Muscle layer of duodenum (tissue), 2 donors: Measurements from ENCODE around the gene COL1A2.

Experiments used
- H3K27ac ChIP-seq: one replicate; pipeline ENCODE4 v1.7.0; 2013; ENCODE audit warnings: mild to moderate bottlenecking, low read length
- H3K27me3 ChIP-seq: one replicate; pipeline ENCODE4 v1.7.0; 2013; ENCODE audit warnings: low read depth, mild to moderate bottlenecking, control low read depth, low read length
- H3K36me3 ChIP-seq, 2 donors: one replicate each; pipeline ENCODE4 v1.7.0; 2013; ENCODE audit warnings: low read length in 2 of 2, control low read depth in 1 of 2, mild to moderate bottlenecking in 1 of 2; ENCODE audit not compliant: insufficient read depth in 2 of 2, control insufficient read depth in 1 of 2
- H3K4me1 ChIP-seq, 2 donors: one replicate each; pipeline ENCODE4 v1.7.0; 2013; ENCODE audit warnings: low read length in 2 of 2, mild to moderate bottlenecking in 2 of 2, control low read depth in 1 of 2, moderate library complexity in 1 of 2; ENCODE audit not compliant: insufficient read depth in 2 of 2, control insufficient read depth in 1 of 2
- H3K4me3 ChIP-seq, 2 donors: one replicate each; pipeline ENCODE4 v1.7.0; 2013; ENCODE audit warnings: low read length in 2 of 2, low read depth in 1 of 2, mild to moderate bottlenecking in 1 of 2
- H3K9me3 ChIP-seq, 2 donors: one replicate each; pipeline ENCODE4 v1.7.0; 2013; ENCODE audit warnings: low read length in 2 of 2, control low read depth in 1 of 2, mild to moderate bottlenecking in 1 of 2; ENCODE audit not compliant: control insufficient read depth in 1 of 2
- donor health status: healthy.

COL1A2 gene

DNA sequence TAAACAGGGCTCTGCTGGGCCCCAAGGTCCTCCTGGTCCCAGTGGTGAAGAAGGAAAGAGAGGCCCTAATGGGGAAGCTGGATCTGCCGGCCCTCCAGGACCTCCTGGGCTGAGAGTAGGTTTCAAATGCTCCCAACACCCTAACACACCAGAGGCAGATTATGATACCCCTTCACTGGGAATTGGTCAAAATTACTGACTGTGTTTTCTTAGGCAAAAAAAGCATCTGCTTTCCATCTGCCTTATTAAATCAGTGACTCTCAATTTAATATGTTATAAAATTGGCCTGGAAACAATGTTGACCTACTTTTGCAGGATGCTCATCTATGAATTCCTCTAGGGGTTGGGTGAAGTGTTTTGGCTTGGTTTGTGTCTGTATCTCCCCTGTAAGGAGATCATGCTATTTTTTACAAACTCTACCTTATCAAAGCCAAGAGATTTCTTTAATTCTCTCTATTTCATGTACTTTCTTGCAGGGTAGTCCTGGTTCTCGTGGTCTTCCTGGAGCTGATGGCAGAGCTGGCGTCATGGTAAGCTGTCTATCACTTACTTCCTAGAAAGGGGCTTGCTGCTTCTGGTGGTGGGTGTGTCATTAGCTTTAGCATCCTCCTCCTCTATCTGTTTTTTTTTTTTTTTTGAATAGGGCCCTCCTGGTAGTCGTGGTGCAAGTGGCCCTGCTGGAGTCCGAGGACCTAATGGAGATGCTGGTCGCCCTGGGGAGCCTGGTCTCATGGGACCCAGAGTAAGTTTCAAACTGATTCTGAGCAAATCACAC lies 15.9 kb downstream of the COL1A2 start:
- Histone ChIP-seq H3K27ac (no peak overlapping the region), H3K9me3 (no peaks in the 10 kb centered on the region), H3K27me3 (no peaks in the 10 kb centered on the region), H3K4me3 (no peak overlapping the region), H3K36me3 (peaks cover 57 to 84% of the 10 kb centered on the region in 2 donors), H3K4me1 (peaks cover 0 to 6% of the 10 kb centered on the region in 2 donors)

DNA sequence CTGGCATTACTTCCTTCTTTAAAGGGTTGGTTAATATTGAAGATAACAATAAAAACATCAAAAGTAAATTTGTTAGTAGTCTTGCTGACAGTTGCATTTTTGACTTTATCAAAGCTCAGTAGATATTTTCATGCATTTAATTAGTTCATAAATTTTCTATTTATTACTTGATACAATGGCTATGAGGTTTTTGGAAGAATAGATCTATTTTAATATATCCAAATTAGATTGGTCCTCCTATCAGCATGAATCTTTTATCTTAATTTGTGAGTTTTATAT lies 16.4 kb downstream of the COL1A2 start:
- Histone ChIP-seq H3K27me3 (no peaks in the 10 kb centered on the region), H3K27ac (no peak overlapping the region)

DNA sequence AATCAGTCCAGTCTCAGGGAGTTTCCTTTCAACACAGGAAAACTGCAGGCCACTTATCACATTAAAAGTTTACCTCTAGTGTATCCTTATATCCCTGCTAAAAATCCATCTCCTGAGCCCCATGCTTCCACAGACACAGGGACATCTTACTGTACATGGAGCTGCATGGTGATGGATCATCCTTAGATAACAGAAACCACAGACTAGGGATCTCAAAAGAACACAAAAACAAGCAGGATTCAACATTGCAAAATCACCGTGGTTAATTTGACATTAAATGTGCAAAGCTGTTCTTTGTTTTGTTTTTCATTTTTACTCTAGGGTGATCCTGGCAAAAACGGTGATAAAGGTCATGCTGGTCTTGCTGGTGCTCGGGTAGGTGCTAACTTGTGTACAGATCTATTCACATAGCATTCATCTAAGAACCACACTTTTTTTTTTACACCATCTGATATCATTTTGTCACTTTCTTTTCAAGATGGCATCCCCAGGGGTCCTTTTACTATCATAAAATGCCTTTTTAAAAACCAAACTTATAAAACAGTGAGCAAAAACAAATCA lies 18.1 kb downstream of the COL1A2 start:
- Histone ChIP-seq H3K4me1 (peaks cover 0 to 6% of the 10 kb centered on the region in 2 donors), H3K27ac (peak overlapping the region; percentile 24), H3K36me3 (peaks cover 51 to 84% of the 10 kb centered on the region in 2 donors)

More for the DNA sequence above, 16.4 kb downstream of the COL1A2 start:
- no peaks in the 10 kb centered on the region for H3K9me3 ChIP-seq
- peaks cover 57 to 82% of the 10 kb centered on the region in 2 donors for H3K36me3 ChIP-seq
- peaks cover 0 to 6% of the 10 kb centered on the region in 2 donors for H3K4me1 ChIP-seq
- H3K4me3 ChIP-seq: no peak overlapping the region

DNA sequence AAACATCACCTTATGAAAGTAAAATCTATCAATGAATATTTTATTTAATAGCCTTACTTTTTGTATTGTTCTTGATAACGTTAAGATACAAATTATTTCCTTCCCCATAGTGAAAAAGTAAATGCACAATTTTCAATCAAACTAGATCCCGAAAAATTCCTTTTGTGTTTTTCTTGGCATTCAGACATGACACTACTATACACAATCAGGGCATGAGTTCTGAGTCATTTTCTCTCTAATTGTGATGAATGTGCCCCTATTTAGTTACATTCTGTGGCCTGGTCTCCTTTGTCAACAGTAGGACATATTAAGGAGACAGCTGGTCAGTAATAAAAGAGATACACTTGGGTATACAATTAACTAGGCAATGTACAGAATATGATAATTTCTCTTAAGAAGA lies 19.8 kb downstream of the COL1A2 start:
- Histone ChIP-seq H3K4me1 (peaks cover 0 to 6% of the 10 kb centered on the region in 2 donors), H3K4me3 (no peak overlapping the region), H3K27ac (peak overlapping the region; percentile 21), H3K27me3 (no peaks in the 10 kb centered on the region), H3K9me3 (no peaks in the 10 kb centered on the region), H3K36me3 (peaks cover 51 to 83% of the 10 kb centered on the region in 2 donors)

More for the DNA sequence above, 18.1 kb downstream of the COL1A2 start:
- Histone ChIP-seq H3K4me3 (no peak overlapping the region), H3K27me3 (no peaks in the 10 kb centered on the region), H3K9me3 (no peaks in the 10 kb centered on the region)

DNA sequence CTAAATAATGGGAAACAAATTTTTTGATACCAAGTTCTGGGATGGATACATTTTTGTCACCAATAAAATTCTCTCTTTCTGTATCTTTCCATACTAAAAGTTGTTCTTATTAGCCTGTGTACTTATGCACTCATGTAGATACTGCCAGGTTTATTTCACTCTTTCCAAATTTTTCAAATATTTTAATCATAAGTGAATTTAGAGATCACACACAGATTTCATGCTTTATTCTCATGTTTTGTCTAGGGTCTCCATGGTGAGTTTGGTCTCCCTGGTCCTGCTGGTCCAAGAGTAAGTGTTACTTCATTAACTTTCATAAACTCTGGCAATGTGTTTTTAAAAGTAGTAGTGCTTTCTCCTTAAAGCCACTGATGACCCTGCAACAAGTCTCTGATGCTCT lies 20.3 kb downstream of the COL1A2 start:
- peak overlapping the region; percentile 21 for H3K27ac ChIP-seq
- no peaks in the 10 kb centered on the region for H3K27me3 ChIP-seq
- H3K36me3 ChIP-seq: peaks cover 54 to 83% of the 10 kb centered on the region in 2 donors

DNA sequence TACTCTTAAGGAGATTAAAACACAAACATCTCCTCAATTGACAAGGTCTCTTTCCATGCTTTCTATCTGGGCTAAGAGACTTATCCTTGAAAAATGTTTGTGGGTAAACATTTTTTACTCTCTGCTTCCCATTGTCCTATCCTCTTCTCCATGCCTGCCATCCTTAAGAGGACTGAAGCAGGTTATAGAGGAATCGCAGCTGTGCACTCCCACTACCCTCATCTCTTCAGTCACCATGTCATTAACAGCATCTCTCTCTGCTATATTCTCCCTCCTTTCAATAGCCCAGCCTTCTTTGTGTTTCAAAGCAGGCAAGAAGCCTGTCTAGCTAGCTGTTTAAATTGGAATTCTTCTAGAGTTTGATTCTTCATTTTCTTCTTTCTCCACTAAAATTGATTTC lies 22.6 kb downstream of the COL1A2 start:
- no peaks in the 10 kb centered on the region for H3K4me1 ChIP-seq
- peaks cover 46 to 83% of the 10 kb centered on the region in 2 donors for H3K36me3 ChIP-seq

More for the DNA sequence above, 20.3 kb downstream of the COL1A2 start:
- no peaks in the 10 kb centered on the region for H3K9me3 ChIP-seq
- H3K4me1 ChIP-seq: peaks cover 0 to 4% of the 10 kb centered on the region in 2 donors
- H3K4me3 ChIP-seq: no peak overlapping the region

DNA sequence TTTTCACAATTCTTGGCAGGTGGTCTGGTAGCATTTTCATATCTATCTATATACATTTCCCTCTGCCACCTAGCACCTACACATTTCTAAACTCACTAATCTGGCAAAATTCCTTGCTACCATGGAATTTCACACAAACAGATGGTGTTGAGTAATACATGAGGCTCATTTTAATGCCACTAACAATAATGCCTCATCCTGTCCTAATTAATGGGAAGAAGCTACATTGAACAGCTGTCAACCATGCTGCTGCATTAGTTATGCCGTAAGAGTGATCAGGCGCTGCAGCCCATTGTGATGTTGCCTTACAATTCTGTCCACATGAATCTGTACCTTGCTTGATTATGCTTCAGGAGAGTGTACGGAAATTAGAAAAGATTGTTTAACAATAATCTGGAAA lies 23.2 kb downstream of the COL1A2 start:
- Histone ChIP-seq H3K4me1 (no peaks in the 10 kb centered on the region), H3K27ac (no peak overlapping the region), H3K36me3 (peaks cover 46 to 83% of the 10 kb centered on the region in 2 donors), H3K4me3 (no peak overlapping the region), H3K27me3 (no peaks in the 10 kb centered on the region), H3K9me3 (no peaks in the 10 kb centered on the region)

More for the DNA sequence above, 22.6 kb downstream of the COL1A2 start:
- H3K27ac ChIP-seq: peak overlapping the region; percentile 10
- H3K27me3 ChIP-seq: no peaks in the 10 kb centered on the region
- no peak overlapping the region for H3K4me3 ChIP-seq
- H3K9me3 ChIP-seq: no peaks in the 10 kb centered on the region

DNA sequence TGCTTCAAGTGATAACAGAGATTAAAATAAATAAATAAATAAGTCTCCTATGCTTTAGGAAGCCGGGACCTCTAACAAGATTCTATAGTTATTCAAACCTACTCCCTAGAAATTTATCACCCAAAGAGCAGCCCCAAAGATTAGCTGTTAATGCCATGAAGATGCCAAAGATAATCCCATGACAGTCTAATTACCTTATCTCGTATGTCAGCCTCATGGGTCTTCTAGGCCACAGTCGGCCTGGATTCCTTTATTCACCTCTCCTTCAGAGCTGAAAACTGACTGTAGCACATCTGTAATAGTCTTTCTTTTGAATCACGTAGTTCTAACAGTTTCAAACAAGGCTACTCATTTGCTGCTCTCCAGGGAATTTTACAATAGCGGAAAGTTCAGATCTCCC lies 24.2 kb downstream of the COL1A2 start:
- H3K36me3 ChIP-seq: peaks cover 45 to 83% of the 10 kb centered on the region in 2 donors
- H3K4me1 ChIP-seq: no peaks in the 10 kb centered on the region
- no peak overlapping the region for H3K4me3 ChIP-seq
- H3K27me3 ChIP-seq: no peaks in the 10 kb centered on the region
- no peaks in the 10 kb centered on the region for H3K9me3 ChIP-seq
- no peak overlapping the region for H3K27ac ChIP-seq

DNA sequence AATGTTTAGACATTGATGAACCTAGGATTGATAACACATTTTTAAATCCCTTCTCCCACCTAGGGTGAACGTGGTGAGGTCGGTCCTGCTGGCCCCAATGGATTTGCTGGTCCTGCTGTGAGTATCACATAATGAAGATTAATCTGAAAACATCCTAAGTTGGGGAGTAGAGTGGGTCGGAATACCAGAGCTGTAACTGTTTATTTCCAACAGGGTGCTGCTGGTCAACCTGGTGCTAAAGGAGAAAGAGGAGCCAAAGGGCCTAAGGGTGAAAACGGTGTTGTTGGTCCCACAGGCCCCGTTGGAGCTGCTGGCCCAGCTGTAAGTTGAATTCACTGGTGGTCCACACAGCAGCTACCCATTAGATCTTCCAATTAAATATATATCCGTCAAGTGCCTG lies 25.6 kb downstream of the COL1A2 start:
- Histone ChIP-seq H3K4me1 (no peaks in the 10 kb centered on the region), H3K27me3 (no peaks in the 10 kb centered on the region), H3K36me3 (peaks cover 57 to 94% of the 10 kb centered on the region in 2 donors), H3K9me3 (no peaks in the 10 kb centered on the region), H3K4me3 (no peak overlapping the region), H3K27ac (no peak overlapping the region)

DNA sequence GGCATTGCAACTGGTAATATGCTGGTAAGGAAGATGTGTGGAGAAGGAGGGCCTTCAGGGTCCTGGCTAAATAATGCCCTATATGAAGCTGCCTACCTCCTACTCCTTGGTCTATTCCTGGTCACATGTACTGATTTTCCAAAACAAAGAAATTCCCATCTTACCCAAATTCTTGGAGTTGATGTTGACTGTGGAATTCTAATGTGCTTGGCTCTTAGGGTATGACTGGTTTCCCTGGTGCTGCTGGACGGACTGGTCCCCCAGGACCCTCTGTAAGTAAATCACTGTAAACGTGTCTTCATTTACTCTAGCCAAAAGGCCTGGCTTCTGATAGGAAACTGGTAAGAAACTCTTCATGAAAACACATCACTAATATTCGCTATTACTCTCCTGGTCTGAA lies 27.0 kb downstream of the COL1A2 start:
- H3K36me3 ChIP-seq: peaks cover 67 to 98% of the 10 kb centered on the region in 2 donors
- H3K9me3 ChIP-seq: no peaks in the 10 kb centered on the region
- no peaks in the 10 kb centered on the region for H3K27me3 ChIP-seq
- no peak overlapping the region for H3K4me3 ChIP-seq
- H3K4me1 ChIP-seq: no peaks in the 10 kb centered on the region
- H3K27ac ChIP-seq: no peak overlapping the region

DNA sequence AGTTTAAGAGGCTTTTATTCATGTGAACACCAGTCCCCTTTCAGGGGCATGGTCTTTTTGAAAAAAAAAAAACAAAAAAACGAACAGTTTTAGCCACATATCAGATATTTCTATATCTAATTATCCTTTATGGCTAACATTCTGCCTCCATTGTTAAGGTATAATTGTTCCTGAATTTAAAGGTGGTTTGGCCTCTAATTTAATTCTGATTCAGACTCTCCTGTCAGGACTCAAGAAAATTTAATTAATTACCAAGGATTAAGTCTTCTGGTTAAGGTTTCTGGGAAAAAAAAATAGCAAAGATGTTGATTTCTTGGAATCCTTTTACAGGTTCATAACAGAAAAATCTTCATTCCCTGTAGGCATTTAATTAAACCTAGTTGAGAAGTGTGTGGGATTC lies 27.4 kb downstream of the COL1A2 start:
- no peaks in the 10 kb centered on the region for H3K9me3 ChIP-seq
- no peak overlapping the region for H3K27ac ChIP-seq
- H3K27me3 ChIP-seq: no peaks in the 10 kb centered on the region
- H3K36me3 ChIP-seq: peaks cover 64 to 98% of the 10 kb centered on the region in 2 donors
- H3K4me3 ChIP-seq: no peak overlapping the region
- H3K4me1 ChIP-seq: no peaks in the 10 kb centered on the region
